HuH-7 (cell line): ENCODE results near the gene GAS2L3.
A peak's percentile ranks its signal among the peaks of the same experiment; 100 is the strongest.
"Not testable (repeated sequence)": the region's sequence is repeated elsewhere in the genome, so short reads cannot be mapped to it uniquely, and the experiment has no call there.

Experiments used
- DNase-seq: peaks from one replicate; pipeline ENCODE4 v3.0.0; 2011; ENCODE audit warnings: low spot score

GAS2L3 gene

DNA sequence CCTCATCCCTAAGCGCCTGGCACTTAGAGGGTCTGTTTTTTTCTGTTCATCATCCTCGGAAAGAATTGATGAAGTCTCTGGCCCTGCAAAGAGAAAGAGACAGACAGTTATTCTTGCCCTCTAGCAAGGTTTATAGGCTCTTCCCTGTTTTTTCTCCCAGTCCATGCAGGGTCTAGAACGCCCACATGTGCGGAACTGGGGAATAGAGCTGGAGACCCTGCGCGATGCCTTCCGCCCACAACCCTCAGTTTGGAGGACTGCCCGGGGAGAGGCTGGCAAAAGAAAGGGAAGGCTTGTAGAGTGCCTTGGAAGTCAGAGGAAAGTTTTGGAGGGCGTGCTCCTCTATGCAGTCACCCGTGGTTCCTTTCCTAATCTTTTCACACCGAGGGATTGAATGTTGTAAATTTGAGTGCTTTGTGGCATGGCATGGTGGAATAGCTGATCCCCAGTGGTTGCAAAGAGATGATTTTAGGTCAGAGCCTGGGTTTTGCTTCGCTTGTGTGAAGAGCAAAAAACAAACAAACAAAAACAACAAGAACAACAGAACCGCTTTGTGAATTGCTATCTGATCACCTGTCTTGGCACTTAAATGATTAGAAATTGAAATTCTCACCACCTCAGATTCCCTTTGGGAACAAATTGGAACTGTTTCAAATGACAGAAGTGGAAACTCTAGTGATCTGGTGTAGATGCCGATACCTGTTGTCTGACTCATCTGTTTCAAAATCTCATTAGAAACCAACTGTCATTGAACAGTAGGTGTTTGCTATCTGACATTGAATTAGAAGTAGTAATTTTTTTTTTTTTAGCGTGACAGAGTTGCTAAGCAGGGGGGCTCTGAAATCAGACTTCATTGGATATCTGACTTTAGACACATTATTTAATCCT, 947 bp downstream of the GAS2L3 start:
- DNase-seq: no peak

DNA sequence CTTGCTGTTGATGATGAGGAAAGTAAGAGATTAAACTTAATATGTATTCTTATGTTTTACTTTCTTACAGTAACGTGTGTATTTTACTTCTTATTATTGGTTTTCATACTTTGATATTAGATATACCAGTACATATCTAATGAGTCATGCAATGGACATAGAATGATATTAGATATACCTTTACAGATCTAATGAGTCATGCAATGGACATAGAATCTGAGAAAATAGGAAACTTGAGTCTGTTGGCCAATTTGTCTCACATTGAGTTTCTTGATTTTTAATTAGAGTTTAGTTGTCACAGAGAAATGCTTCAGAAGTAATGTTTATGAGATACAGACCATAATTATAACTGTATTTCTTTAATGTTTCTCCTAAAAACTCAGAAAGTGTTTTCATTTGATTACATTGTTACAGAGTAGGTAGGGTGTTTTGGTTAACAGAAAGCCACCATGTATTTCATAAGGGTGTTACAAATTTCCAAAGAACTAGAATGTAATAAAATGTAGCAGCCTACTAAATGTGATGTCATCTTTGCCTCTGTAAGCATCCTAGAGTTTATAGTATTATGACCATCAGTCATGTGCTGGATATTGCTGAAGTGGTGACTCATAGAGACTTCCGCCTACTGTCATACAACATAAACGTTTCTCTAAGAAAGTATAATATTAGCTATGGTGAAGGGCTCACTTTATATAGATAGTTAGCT, 3.0 kb downstream of the GAS2L3 start:
- DNase-seq: no peak

DNA sequence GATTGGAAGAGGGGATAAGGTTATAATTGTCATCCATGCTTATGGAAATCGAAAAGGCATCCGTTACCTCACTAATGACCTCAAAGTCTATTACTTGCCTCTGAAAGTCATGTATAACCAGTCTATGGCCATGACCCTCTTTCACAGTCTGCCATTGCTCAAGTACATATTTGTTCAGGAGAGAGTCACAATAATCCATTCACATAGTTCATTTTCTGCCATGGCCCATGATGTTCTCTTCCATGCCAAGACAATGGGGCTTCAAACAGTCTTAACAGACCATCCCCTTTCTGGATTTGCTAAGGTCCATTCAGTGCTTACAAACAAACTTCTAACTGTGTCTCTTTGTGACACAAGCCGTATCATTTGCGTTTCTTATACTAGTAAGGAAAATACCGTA, 5.4 kb downstream of the GAS2L3 start:
- no peak for DNase-seq

DNA sequence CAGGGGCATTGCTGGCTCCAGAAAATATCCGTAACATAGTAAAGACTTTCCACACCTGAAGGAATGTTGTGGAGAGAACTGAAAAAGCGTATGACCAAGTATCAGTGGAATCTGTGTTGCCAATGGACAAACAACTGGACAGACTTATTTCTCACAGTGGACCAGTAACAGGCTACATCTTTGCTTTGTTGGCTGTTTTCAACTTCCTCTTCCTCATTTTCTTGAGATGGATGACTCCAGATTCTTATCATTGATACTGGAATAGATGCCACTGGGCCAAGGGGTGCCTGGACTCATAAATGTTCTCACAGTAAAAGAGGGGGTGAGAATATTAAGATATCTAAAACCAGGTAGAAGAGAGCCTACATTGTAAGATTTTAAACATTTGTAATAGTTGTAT, 6.4 kb downstream of the GAS2L3 start:
- no peak for DNase-seq

DNA sequence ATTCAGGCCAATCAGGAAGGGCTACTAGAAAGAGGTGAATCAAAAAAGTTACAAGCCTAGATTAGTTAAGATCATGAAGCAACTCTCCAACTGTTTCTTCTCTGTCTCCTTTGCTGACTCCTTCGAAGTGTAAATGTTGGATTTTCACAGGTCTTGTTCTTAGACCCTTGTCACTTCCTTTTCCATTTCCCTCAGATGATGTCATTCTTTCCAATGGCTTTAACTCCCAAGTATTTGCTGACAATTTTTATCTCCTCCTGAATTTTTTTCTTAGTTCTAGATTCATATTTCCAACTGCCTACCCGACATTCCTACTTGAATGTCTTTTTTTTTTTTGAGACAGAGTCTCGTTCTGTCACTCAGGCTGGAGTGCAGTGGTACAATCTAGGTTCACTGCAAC, 10.8 kb downstream of the GAS2L3 start:
- no peak for DNase-seq

DNA sequence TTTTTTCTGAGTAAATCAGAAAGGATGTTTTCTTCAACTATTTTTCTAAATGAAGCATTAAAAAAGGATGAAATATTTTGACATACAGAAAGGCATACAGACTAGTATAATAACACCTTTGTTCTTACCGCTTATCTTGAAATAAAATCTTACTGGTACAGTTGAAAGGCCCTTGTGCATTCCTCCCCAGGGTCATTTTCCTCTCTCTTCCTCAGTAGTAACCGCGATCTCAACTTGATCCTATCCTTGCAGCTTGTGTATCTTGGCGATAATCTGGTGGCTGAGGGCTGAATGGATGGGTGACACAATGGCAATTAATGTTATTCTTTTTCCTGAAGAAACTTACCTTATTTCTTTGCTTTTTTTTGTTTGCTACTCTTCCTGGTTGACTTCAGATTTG, 18.5 kb downstream of the GAS2L3 start:
- no peak for DNase-seq

DNA sequence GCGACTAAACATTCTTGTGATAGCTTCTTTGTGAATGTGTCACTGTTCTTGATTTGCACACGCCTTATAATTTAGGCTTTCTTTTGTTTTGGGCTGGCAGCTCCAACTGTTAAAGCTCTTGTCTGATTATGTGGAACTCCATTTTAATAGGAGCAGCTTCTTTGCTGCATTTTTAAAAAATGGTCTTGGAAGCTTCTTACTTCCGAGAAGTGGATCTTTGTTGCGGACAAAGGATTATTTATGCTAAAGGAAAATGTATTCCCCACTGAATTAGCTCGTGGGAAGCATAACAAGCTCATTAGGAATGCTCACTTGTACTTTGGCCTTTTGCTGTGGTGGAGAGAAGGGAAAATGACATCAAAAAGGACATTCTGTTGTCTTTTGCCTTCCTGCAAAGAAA, 20.0 kb downstream of the GAS2L3 start:
- no peak for DNase-seq

DNA sequence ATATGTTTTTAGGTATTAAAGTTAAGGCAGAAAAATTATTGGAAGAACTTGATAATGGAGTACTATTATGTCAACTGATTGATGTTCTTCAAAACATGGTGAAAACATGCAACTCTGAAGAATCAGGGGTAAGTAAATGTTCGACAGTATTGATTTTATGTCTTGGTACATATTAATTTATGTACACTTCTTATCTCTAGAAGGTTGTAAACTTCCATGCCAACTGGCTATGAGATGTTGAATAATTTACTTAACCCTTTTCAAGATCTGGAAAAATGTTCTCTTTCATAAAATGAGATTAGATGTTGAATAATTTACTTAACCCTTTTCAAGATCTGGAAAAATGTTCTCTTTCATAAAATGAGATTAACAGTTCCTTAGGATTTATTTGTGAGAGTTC, 28.1 kb downstream of the GAS2L3 start:
- DNase-seq: no peak

DNA sequence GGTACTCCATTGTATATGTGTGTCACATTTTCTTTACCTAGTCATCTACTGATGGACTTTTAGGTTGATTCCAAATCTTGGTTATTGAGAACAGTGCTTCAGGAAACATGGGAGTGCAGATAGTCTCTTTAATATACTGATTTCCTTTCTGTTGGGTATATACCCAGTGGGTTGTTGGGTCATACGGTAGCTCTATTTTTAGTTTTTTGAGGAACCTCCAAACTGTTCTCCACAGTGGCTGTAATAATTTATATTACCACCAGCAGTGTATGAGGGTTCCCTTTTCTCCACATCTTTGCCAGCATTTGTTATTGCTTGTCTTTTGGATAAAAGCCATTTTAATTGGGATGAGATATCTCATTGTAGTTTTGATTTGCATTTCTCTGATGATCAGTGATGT, 29.5 kb downstream of the GAS2L3 start:
- not testable (repeated sequence) for DNase-seq

DNA sequence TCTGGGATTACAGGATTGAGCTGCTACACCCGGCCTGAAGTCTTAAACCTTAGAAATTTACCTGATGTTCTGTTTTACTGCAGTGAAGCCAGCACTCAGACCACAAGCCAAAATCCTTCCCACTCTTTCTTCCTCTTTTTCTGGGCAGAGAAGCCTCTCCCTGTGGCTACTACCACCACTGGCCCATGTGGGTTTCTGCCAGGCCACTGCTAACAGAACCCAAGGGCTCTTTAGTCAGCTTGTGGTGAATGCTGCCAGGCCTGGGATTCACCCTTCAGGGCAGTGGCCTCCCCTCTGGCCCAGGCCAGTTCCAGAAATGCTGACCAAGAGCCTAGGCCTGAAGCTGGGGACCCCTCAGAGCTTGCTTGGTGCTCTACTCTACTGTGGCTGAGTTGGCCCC, 35.3 kb downstream of the GAS2L3 start:
- no peak for DNase-seq

DNA sequence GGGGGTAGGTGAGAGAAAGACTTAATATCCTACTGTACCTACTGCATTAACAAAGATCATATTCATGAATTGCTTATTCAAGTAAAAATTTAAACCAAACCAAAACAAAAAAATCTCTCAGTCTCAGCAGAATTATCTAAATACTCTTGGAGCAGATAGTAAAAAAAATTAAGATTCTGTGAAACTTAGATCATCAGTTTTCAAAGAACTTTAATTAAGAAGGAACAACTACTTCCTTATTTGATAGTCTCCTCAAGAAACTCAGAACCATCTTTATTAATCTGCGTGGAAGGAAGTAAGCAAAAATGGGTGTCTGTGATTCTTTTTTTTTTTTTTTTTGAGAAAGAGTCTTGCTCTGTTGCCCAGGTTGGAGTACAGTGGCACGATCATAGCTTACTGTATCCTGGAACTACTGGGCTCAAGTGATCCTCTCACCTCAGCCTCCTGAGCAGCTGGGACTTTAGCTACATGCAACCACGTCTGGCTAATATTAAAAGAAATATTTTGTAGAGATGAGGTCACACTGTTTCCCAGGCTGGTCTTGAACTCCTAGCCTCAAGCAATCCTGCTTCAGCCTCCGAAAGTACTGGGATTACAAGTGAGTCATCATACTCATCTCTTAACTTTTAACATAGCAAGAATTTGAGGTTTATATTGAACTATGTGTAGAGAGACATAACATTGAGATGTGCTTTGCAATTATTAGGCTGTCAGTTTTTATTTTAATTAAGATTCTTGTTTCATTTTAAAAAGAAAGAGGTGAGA, 37.4 kb downstream of the GAS2L3 start:
- no peak for DNase-seq

DNA sequence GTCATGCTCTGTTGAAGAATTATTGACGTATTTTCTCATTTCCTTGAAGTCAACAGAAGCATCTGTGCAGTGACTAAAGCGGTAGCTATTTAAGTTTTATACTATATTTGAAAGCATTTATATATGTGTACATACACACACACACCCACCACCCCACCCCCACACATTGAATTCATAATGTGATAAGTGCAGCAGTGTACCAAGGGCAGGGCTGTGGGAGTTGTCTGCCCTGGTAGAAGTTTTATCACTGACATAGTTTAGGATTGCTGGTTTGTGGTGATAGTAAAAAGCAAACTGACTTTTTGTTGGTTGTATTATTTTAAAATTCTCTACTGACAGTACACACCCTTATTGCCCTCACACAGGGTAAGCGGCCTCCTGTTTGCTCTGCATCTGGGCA, 39.1 kb downstream of the GAS2L3 start:
- no peak for DNase-seq

DNA sequence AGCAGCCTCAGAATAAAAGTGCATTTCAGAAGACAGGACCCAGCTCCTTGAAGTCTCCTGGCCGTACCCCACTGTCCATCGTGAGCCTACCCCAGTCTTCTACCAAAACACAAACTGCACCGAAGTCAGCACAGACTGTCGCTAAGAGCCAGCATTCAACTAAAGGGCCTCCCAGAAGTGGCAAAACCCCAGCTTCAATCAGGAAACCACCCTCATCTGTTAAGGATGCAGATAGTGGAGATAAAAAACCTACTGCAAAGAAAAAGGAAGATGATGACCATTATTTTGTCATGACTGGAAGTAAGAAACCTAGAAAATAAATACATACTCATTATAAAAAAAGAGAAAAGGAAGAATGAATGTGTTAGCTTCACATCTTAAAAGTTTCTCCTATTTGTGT, 51.1 kb downstream of the GAS2L3 start:
- no peak for DNase-seq

DNA sequence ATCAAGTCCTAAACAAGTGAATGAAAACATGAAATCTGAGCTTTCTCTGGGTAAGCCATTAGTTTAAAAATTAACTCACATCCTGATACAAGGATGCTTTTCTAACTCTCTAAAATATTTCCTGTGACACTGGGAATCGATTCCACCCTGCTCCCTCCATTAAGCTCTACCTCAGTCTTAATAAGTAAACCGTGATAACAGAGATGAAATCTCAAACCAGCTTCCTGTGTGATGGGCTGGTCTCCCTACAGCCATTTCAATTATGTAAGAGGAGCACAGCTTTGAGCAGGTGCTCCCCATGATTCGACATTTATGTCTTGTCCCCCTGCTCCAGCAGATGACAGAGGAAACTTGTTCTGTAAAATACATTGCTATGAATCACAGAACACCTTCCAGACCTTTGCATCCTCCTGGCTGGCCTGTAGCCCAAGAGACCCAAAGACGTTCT, 59.0 kb downstream of the GAS2L3 start:
- DNase-seq: peak; percentile 29

DNA sequence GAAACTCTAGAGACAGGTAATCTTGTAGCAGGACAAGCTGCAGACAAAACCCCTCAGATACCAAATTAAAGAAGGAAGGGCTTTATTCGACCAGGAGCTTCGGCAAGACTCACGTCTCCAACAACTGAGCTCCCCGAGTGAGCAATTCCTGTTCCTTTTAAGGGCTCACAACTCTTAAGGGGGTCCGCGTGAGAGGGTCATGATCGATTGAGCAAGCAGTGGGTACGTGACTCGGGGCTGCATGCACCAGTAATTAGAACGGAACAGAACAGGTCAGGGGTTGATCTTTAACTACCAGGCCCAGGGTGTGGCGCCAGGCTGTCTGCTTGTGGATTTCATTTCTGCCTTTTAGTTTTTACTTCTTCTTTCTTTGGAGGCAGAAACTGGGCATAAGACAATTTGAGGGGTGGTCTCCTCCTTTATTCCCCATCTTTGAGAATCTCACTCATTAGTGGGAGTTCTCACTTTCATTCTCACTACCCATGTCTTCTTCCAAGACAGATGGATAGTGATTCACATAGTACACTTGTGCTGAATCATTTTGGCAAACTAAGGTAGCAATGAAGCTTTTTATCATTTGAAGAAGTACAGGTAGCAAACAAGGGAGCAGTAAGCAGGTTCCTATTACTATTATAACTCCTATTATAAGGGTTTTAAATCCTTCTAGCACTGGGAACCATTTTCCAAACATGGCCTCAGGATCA, 59.8 kb downstream of the GAS2L3 start:
- DNase-seq: not testable (repeated sequence)

DNA sequence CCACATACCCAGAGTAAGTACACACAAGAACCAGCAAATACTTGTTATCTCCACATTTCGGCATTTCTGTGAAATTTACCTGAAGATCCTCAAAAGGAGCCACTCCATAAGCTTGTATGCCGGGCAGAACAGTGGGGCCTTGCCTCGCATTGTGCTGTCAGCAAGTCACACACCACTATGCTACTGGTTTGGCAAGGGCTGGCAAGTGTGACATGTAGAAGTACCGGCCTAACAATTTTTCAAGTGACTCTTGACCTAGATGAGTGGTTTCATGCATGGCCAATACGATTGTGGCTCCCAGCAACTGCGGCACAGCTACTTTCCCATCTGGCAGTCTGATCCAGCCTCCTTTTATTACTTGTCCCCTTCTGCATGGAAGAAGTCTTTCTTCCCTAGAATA, 69.8 kb downstream of the GAS2L3 start:
- DNase-seq: no peak

DNA sequence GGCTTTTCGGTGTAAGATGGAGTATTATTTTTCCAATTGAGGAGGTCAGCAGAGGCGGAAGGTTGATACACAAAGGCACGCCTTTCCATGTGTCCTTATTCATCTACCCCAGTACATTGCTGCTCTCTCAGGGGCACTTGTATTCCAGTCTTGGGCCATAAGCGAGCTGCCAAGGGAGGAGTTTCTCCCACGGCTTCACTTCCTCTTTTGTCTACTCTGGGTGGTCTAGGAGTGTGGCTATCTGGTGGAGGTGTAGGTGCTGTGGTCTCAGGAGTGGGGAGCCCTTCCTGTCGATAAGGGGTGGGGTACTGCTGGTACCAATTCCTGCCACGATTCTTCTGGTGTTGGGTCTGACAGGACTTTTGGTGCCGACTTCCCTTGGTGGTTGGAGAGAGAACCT, 73.4 kb downstream of the GAS2L3 start:
- DNase-seq: no peak

DNA sequence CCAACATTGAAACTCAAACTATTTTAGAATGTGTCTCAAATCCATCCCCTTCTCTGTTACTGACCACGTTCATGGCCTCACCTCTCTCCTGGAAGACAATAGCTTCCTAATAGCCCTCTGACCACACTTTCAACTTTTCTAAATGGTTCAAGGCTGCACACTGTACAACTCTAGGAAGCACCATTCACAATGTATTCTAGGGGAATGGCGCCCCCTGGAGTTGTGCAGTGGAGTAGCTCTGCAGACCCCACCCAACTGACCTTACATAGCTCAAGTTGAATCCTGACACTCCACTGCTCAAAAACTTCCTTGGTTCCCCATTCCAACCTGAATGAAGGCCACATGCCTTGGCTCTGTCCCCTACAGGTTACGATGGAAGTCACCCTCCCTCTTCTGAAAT, 77.6 kb downstream of the GAS2L3 start:
- no peak for DNase-seq

DNA sequence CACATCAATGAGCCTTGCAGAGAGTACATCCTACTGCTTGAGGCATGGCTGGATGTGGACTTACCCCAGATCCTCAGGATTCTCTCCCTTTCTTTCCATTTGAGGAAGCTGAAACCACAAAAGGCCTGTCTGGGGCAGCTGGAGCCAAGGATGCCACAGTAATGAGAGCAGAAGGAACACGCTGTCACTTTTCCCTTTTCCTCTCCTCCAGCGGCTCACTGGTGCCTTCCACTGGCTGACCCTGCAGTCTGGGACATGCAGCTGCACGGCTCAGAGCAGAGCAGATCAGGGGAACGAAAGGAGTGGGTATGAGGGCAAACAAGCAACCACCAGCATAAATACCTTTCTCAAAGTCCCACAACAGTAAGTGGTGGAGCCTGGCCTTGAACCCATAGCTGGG, 78.2 kb downstream of the GAS2L3 start:
- DNase-seq: no peak

DNA sequence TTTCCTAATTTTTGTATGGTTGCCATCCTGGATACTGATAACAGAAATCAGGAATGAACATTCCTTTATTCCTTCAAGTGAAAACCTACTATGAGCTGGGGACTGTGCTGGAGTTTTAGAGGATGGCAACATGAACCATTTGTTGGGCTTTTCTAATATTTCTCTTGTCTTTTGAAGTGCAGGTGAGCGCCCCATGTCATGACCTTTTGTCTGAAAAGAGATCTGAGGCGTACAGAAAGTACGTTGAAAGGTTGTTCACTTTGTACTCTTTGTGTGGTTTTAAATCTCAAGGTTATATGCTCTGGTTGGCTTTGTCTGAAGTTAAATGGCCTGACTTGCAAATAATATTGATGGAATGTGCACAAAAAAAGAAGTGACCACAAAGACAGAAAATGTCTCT, 79.0 kb downstream of the GAS2L3 start:
- DNase-seq: no peak

DNA sequence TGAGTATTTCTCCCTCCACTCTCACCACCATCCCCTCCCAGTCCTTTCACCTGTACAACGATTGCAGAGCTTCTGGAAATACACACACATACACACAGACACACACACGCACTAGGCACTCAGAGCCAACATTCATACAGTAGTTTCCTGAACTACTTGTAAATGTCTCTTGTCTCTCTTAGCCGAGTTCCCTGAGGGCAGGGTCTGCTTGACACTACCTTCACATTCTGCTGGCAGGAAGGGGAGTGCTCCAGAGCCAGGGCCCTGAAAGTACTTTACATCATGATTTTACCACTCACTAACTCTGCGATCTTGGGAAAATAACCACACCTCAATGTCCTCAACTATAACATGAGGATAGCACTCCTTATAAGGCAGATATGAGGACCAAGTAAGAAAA, 82.7 kb downstream of the GAS2L3 start:
- DNase-seq: no peak

DNA sequence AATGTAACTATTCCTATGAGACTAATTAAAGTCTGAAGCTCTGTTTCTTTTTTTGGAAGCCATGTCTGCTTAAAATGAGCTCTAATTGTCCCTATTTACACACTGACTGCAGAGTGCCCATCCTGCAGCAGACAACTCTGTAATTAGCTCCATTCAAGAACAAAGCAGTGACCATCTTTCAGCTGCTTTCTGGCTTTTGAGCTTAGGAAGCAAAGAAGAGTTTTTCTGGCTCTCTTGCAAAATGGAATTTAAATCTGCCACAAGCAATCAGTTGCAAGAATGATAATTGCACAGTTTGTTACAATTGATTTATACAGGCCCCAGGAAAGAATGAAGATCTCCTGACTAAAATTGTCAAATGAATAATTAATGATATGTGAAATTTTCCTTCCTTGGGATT, 83.4 kb downstream of the GAS2L3 start:
- no peak for DNase-seq
